Measurements from ENCODE around the gene MUL1. TPM values are rescaled to one million over a fixed set of nuclear protein-coding genes. Genes with fewer than 3 reads are reported as not detected.
"Not testable (repeated sequence)": the region's sequence is repeated elsewhere in the genome, so short reads cannot be mapped to it uniquely, and the experiment has no call there.

MUL1 gene
- total RNA-seq, 4 donors from 2014 or later, result 14.1 to 35.9 (median 29.3) TPM

GRCh38 chr1:20528221-20528620 is 20.3 kb upstream of the MUL1 start:
- no peak for DNase-seq
- no peak for TF ChIP-seq CTCF (IDR thresholded peaks at IDR 0.05)
- no peak for TF ChIP-seq POLR2A (IDR thresholded peaks at IDR 0.05)
- Histone ChIP-seq H3K4me3 (no peak overlapping the region), H3K27ac (no peak overlapping the region), H3K36me3 (no peaks in the 10 kb centered on the region), H3K9me3 (no peaks in the 10 kb centered on the region), H3K4me1 (no peaks in the 10 kb centered on the region), H3K27me3 (peaks cover 0 to 3% of the 10 kb centered on the region in 2 donors)
- intact Hi-C loops (cut with DNase I; ENCODE audit: low total_unique reads), result loop anchor here (10.0 kb wide), 1 partner anchor 117 kb away; no protein-coding TSS in a partner anchor

GRCh38 chr1:20526267-20526666 is 18.3 kb upstream of the MUL1 start:
- intact Hi-C loops (cut with DNase I; ENCODE audit: low total_unique reads), result loop anchor here (10.0 kb wide), 1 partner anchor 119 kb away; no protein-coding TSS in a partner anchor
- TF ChIP-seq CTCF (IDR thresholded peaks at IDR 0.05) (no peak), POLR2A (IDR thresholded peaks at IDR 0.05) (no peak)
- Histone ChIP-seq H3K4me3 (no peak overlapping the region), H3K36me3 (no peaks in the 10 kb centered on the region), H3K9me3 (no peaks in the 10 kb centered on the region), H3K27me3 (peaks cover 0 to 3% of the 10 kb centered on the region in 2 donors), H3K27ac (no peak overlapping the region), H3K4me1 (no peaks in the 10 kb centered on the region)
- DNase-seq, result no peak

GRCh38 chr1:20521960-20522861 is 14.3 kb upstream of the MUL1 start:
- peak; percentile 76 to 80 for DNase-seq
- Histone ChIP-seq H3K36me3 (no peaks in the 10 kb centered on the region), H3K27me3 (no peaks in the 10 kb centered on the region), H3K4me1 (no peaks in the 10 kb centered on the region), H3K9me3 (no peaks in the 10 kb centered on the region), H3K27ac (no peak overlapping the region), H3K4me3 (no peak overlapping the region)
- TF ChIP-seq CTCF (IDR thresholded peaks at IDR 0.05), result peak; percentile 89 to 94 (median 90)
- TF ChIP-seq POLR2A (IDR thresholded peaks at IDR 0.05), result no peak
- intact Hi-C loops (cut with DNase I; ENCODE audit: low total_unique reads), result loop anchor here (10.0 kb wide), 1 partner anchor 123 kb away; no protein-coding TSS in a partner anchor

GRCh38 chr1:20519609-20520262 is 11.8 kb upstream of the MUL1 start:
- not testable (repeated sequence) for H3K36me3 ChIP-seq, H3K27me3 ChIP-seq, H3K4me3 ChIP-seq, H3K4me1 ChIP-seq, H3K27ac ChIP-seq, DNase-seq, H3K9me3 ChIP-seq
- intact Hi-C loops (cut with DNase I; ENCODE audit: low total_unique reads), result loop anchor here (10.0 kb wide), 1 partner anchor 125 kb away; no protein-coding TSS in a partner anchor

GRCh38 chr1:20511518-20512428 is 3.8 kb upstream of the MUL1 start:
- TF ChIP-seq CTCF (IDR thresholded peaks at IDR 0.05), result no peak
- no peak for TF ChIP-seq POLR2A (IDR thresholded peaks at IDR 0.05)
- Histone ChIP-seq H3K36me3 (no peaks in the 10 kb centered on the region), H3K27ac (no peak overlapping the region), H3K27me3 (no peaks in the 10 kb centered on the region), H3K4me3 (no peak overlapping the region), H3K4me1 (peaks cover 0 to 3% of the 10 kb centered on the region in 2 donors), H3K9me3 (no peaks in the 10 kb centered on the region)
- intact Hi-C loops (cut with DNase I; ENCODE audit: low total_unique reads), result no loop called here
- no peak for DNase-seq

Data from uterus (tissue), 4 donors.